IPS-18a (cell line): ENCODE data around the gene ZNF519.
"Not testable (repeated sequence)": the region's sequence is repeated elsewhere in the genome, so short reads cannot be mapped to it uniquely, and the experiment has no call there.

Experiments used
- H3K27ac ChIP-seq: one replicate; pipeline ENCODE4 v1.5.1; 2013; ENCODE audit warnings: low read length
- H3K27me3 ChIP-seq: one replicate; pipeline ENCODE4 v1.6.1; 2013; ENCODE audit warnings: mild to moderate bottlenecking, low read length; ENCODE audit not compliant: control insufficient read depth, insufficient read depth
- H3K36me3 ChIP-seq: one replicate; pipeline ENCODE4 v1.6.1; 2013; ENCODE audit warnings: low read depth, low read length; ENCODE audit not compliant: control insufficient read depth
- H3K4me1 ChIP-seq: one replicate; pipeline ENCODE4 v1.6.1; 2013; ENCODE audit warnings: low read depth, low read length; ENCODE audit not compliant: control insufficient read depth
- H3K4me3 ChIP-seq: one replicate; pipeline ENCODE4 v1.5.1; 2013; ENCODE audit warnings: low read length
- H3K9ac ChIP-seq: one replicate; pipeline ENCODE4 v1.6.1; 2013; ENCODE audit warnings: mild to moderate bottlenecking, low read length, moderate library complexity
- H3K9me3 ChIP-seq: one replicate; pipeline ENCODE4 v1.6.1; 2013; ENCODE audit warnings: low read depth, low read length; ENCODE audit not compliant: control insufficient read depth

ZNF519 gene

DNA sequence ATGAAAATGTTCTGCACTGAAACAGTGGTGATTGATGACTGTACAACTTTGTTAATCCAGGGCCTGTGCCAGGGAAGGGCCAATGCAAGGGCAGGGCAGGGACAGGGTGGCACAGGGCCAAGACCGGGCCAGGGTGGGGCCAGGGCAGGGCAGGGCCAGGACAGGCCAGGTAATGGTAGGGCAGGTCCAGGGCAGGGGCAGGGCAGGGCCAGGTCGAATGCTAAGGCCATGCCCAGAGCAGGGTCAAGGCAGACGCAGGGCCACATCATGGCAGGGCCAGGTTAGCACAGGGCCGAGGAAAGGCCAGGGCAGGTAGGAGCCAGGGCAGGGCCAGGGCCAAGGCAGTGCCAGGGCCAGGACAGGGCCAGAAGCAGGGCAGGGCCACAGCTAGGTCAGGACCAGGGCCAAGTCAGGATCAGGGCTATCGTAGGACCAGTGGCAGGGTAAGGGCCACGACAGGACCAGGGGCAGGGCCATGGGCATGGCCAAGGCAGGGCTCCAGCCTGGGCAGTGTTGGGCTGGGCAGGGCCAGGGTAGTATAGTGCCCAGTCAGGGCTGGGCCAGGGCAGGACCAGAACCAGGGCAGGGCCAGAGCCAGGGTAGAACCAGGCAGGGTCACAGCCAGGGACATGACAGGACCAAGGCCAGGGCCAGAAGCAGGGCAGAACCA lies 38.3 kb upstream of the ZNF519 start:
- H3K4me1 ChIP-seq, H3K27ac ChIP-seq, H3K27me3 ChIP-seq, H3K4me3 ChIP-seq, H3K9me3 ChIP-seq, H3K36me3 ChIP-seq, H3K9ac ChIP-seq: not testable (repeated sequence)

DNA sequence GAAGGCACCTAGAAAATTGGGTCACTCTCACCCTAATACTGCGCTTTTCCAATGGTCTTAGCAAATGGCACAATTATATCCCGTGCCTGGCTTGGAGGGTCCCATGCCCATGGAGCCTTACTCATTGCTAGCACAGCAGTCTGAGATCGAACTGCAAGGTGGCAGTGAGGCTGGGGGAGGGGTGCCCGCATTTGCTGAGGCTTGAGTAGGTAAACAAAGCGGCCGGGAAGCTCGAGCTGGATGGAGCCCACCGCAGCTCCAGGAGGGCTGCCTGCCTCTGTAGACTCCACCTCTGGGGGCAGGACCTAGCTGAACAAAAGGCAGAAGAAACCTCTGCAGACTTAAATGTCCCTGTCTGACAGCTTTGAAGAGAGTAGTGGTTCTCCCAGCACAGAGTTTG lies 30.7 kb upstream of the ZNF519 start:
- not testable (repeated sequence) for H3K9me3 ChIP-seq, H3K9ac ChIP-seq, H3K27ac ChIP-seq, H3K4me1 ChIP-seq, H3K27me3 ChIP-seq, H3K36me3 ChIP-seq, H3K4me3 ChIP-seq

DNA sequence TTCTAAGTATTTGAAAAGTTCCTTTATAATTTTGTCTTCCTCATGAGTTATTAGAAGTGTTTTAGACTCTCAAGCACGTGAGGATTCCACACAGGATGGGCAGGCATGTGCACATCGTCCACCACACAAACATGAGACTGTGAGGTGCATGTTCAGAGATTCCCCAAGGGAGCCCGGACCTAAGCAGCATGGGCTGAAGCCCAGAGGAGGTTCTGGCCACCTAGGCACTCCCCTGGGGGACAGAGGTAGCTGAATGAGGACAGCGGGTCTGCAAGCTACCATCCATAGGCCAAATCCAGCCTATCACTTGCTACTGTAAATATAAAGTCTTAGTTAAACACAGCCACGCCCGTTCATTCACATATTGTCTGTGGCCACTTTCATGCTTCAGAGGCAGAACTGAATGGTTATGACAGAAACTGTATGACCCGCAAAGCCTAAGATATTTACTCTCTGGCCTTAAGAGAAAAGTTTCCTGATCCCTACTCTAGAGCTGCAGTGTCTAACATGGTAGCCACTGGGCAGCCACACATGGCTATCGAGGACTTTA lies 19.4 kb upstream of the ZNF519 start:
- not testable (repeated sequence) for H3K4me3 ChIP-seq, H3K36me3 ChIP-seq, H3K4me1 ChIP-seq, H3K9me3 ChIP-seq, H3K27ac ChIP-seq, H3K9ac ChIP-seq, H3K27me3 ChIP-seq

DNA sequence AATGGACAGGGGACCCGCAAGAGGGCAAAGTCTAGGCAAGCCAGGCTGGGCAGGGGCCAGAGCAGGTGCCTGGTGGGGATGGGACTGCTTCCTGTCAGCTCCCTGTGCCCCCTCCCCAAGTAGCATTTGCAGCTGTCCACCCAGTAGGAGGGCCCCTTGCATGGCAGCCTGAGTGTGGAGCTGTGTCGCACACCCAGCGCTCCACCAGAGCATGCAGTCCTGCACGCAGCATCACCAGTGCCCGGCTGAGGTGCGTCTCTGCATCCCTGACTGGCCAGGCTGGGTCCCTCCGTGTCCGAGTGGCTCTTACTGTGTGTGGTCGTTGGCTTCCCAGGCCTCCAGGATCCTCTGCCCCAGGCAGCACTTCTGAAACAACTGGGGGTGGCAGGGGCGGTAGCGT lies 18.5 kb upstream of the ZNF519 start:
- not testable (repeated sequence) for H3K9me3 ChIP-seq, H3K4me1 ChIP-seq, H3K9ac ChIP-seq, H3K27me3 ChIP-seq, H3K4me3 ChIP-seq, H3K36me3 ChIP-seq, H3K27ac ChIP-seq

DNA sequence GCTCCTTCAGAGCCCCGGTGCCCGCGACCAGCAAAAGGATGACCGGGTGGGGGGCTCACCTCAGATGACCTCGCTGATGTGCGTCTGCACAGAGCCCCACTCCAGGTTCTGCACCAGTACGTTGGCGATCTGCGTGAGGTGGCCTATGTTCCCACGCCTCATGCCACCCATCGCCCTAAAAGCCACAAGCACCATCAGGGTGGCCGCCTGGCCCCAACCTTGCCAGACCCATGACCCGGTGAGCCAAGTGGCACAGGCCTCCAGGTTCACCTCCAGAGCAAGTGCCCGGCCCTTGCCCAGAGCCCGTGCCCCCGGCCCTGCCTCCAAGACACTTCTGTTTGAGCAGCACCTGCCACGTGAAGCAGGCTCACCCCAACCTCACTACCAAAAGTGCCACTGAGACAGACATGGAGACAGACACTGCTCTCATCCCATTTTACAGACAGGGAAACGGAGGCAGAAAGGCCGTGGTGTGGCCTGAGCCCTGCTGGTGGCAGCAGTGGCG lies 17.7 kb upstream of the ZNF519 start:
- H3K9ac ChIP-seq, H3K36me3 ChIP-seq, H3K27me3 ChIP-seq, H3K27ac ChIP-seq, H3K9me3 ChIP-seq, H3K4me1 ChIP-seq, H3K4me3 ChIP-seq: not testable (repeated sequence)

DNA sequence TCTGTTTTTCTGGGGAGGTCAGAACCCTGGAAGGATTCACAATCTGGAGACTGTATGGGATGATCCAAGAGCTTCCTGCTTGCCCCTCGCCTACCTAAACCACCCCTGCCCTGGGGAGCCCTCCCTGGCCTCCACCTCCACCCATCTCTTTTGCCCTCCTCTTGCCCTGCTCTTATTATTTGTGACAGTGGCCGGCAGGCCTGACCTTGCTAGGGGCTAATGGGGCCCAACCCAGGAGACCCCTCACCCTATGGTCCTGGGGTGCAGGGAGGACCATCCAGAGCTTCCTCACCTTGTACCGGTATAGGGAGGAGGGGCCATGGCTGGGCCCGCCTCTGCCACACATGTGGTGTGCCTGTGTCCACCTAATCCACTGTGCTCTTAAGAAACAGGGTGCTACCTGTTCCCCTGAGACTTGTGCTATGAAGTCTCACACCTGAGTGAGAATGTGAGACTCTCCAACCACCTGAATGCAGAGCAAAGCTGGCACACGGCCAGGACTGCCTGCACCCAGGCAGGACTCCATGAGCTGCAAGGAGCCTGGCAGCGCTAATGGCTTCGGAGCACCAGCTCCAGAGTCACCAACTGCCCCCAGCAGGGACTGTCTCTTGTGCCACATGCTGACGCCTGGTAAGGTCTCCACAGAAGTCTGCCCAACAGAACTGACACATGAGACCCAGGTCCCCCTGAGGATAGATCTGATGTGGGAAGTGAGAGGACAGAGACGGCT lies 17.1 kb upstream of the ZNF519 start:
- not testable (repeated sequence) for H3K9ac ChIP-seq, H3K27ac ChIP-seq, H3K27me3 ChIP-seq, H3K9me3 ChIP-seq, H3K36me3 ChIP-seq, H3K4me1 ChIP-seq, H3K4me3 ChIP-seq

DNA sequence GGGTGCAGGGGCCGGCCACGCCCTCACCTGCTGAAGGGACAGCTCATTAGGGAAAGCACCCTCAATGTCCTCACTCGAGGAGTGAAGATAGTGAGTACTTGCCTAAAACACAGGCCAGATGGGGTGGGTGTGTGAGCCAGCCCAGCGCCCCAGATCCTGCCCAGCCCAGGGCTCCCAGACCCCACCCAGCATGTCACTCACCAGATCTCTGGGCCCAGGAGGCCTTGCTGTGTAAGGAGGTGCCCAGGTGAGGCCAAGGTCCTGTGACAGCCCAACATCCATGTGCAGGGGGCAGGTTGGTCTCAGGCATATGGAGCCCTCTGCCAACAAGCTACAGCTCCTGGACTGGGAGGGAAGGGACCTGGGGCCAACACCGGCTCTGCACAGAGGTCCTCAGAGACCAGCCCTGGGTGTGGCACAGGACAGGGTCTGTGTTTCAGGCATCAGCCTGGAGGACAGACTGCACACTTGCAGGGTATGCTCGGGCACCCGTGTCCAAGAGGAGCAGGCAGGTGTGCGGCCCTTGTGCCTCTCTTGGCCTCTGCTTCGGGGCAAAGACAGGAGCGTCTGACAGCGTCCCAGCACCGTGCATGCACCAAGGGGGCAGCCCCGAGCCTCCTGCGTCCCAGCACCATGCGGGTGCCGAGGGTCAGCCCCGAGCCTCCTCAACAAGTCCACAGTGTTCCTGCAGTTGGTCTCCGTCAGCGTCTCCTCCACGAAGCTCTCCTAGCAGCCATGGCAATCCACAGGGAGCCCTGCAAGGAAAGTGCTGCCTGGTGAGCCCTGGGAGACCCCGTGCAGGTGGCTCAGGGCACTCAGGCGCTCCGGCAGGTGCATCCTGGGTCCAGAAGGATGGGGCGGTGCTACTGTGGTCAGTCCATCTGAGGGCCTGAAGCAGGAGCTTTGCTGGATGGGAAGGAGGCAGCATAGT lies 16.0 kb upstream of the ZNF519 start:
- H3K4me1 ChIP-seq, H3K27me3 ChIP-seq, H3K9ac ChIP-seq, H3K9me3 ChIP-seq, H3K36me3 ChIP-seq, H3K4me3 ChIP-seq, H3K27ac ChIP-seq: not testable (repeated sequence)

DNA sequence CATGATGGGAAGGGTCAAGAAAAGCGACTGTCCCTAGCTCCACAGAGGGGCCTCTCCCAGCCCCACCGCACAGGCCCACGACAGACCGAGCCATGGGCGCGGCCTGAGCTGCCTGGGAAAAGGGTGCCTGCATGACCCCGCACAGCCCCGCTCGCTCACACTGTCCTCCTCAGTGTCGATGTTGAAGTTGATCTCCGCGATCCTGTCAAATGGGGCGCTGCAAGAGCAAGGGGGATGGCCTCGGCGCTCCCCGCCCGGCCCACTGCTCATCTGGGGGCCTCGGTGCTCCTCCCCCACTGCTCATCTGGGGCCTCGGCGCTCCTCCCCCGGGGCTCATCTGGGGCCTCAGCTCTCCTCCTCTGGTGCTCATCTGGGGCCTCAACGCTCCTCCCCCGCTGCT lies 14.5 kb upstream of the ZNF519 start:
- not testable (repeated sequence) for H3K9me3 ChIP-seq, H3K27me3 ChIP-seq, H3K4me3 ChIP-seq, H3K4me1 ChIP-seq, H3K36me3 ChIP-seq, H3K9ac ChIP-seq, H3K27ac ChIP-seq

DNA sequence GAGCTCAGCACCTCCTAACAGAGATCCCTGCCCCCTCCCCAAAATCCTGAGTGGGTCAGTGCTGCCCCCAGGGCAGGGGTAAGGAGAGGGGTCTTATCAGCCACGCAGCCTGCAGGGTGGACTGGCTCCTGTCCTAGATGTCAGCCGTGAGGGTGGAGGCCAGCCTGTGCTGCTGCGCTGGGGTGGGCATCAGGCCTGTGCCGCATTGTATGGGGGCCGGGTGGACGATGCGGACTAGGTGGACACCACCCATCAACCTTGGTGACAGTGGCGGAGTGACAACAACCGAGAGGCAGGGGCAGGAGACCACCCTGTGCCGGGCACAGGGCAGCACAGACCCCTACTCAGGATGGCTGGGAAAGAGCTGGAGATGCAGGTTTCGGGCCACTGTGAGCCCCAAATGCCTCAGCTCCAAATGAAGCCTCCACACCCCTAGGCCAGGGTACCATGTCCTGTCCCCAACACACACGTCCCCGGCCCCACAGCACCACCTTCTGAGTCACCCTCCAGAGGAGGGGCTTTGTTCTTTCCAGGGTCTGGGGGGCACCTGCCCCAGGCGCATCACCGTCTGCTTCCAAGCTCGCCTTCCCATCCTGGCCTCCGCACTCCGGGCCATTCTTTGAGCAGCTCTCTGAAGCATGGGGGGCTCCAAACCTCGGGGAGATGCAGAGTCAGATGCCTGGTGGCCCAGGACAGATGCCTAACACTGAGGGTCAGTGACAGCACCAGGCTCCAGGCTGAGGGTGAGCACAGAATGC lies 13.5 kb upstream of the ZNF519 start:
- H3K4me3 ChIP-seq, H3K4me1 ChIP-seq, H3K36me3 ChIP-seq, H3K9ac ChIP-seq, H3K9me3 ChIP-seq, H3K27ac ChIP-seq, H3K27me3 ChIP-seq: not testable (repeated sequence)

DNA sequence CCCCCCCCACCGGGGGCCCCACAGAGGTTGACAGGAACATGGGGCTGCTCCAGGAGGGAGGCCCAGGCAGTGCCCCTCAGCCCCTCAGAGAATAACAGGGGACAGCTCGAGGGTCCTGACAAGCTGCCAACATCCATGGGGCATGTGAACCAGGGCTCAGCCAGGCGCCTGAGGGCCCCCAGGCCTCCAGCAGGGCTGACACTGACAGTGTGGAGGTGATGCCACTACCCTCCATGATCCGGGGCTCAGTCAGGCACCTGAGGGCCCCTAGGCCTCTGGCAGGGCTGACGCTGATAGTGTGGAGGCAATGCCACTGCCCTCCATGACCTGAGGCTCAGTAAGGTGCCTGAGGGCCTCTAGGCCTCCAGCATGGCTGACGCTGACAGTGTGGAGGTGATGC lies 12.8 kb upstream of the ZNF519 start:
- not testable (repeated sequence) for H3K9me3 ChIP-seq, H3K36me3 ChIP-seq, H3K27ac ChIP-seq, H3K4me1 ChIP-seq, H3K4me3 ChIP-seq, H3K9ac ChIP-seq, H3K27me3 ChIP-seq

DNA sequence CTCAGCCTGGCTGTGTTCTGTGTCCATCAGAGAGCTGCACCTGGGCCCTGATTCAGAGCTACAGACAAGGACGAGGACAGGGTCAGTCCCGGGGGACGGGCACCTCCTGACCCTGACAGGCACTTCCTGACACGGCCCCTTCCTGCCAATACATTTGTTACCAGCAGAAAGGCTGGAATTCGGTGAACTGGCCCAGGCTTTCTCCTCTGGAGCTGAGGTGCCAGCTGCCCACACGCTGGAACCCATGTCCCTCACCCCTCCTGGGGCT lies 12.3 kb upstream of the ZNF519 start:
- H3K4me3 ChIP-seq, result no peak overlapping the region
- no peaks in the 10 kb centered on the region for H3K4me1 ChIP-seq
- no peaks in the 10 kb centered on the region for H3K27me3 ChIP-seq
- H3K36me3 ChIP-seq, result no peaks in the 10 kb centered on the region
- H3K9me3 ChIP-seq, result no peaks in the 10 kb centered on the region
- no peak overlapping the region for H3K27ac ChIP-seq
- H3K9ac ChIP-seq, result no peak overlapping the region
